Stimulated activated CD4-positive, alpha-beta T cell treated with anti-CD3 and anti-CD28 coated beads, Interleukin-4, amount 100 ng/mL, for 4 hours (primary cell): ENCODE data around the gene KCNB1.

ENCODE experiments used
- DNase-seq, 2 experiments: peaks; one replicate each; pipeline ENCODE4 v3.0.0-alpha.2; 2020

The KCNB1 gene

GRCh38 chr20:49466114-49466912 lies 16.2 kb downstream of the KCNB1 start:
- DNase-seq: no peak

- no peak for DNase-seq
Measured at GRCh38 chr20:49464556-49464955, 17.9 kb downstream of the KCNB1 start.

GRCh38 chr20:49462626-49463025 lies 19.8 kb downstream of the KCNB1 start:
- no peak for DNase-seq

- DNase-seq: no peak
Measured at GRCh38 chr20:49461894-49462620, 20.4 kb downstream of the KCNB1 start.

GRCh38 chr20:49460916-49461315 lies 21.6 kb downstream of the KCNB1 start:
- no peak for DNase-seq

GRCh38 chr20:49460131-49460530 lies 22.3 kb downstream of the KCNB1 start:
- DNase-seq: no peak

- no peak for DNase-seq
Measured at GRCh38 chr20:49459684-49460083, 22.8 kb downstream of the KCNB1 start.

GRCh38 chr20:49457444-49457843 lies 25.0 kb downstream of the KCNB1 start:
- no peak for DNase-seq

- no peak for DNase-seq
Measured at GRCh38 chr20:49456646-49457045, 25.8 kb downstream of the KCNB1 start.

- no peak for DNase-seq
Measured at GRCh38 chr20:49455691-49456090, 26.8 kb downstream of the KCNB1 start.

GRCh38 chr20:49452011-49452482 lies 30.4 kb downstream of the KCNB1 start:
- DNase-seq: no peak

- no peak for DNase-seq
Measured at GRCh38 chr20:49450281-49450721, 32.2 kb downstream of the KCNB1 start.

- no peak for DNase-seq
Measured at GRCh38 chr20:49448917-49449316, 33.6 kb downstream of the KCNB1 start.

GRCh38 chr20:49447946-49448809 lies 34.3 kb downstream of the KCNB1 start:
- DNase-seq: no peak

- DNase-seq: no peak
Measured at GRCh38 chr20:49447364-49447763, 35.1 kb downstream of the KCNB1 start.

- DNase-seq: no peak
Measured at GRCh38 chr20:49446808-49447207, 35.7 kb downstream of the KCNB1 start.

GRCh38 chr20:49446080-49446479 lies 36.4 kb downstream of the KCNB1 start:
- no peak for DNase-seq

GRCh38 chr20:49445176-49445575 lies 37.3 kb downstream of the KCNB1 start:
- DNase-seq: no peak

GRCh38 chr20:49444553-49444990 lies 37.9 kb downstream of the KCNB1 start:
- no peak for DNase-seq

GRCh38 chr20:49437057-49437456 lies 45.4 kb downstream of the KCNB1 start:
- DNase-seq: no peak

GRCh38 chr20:49435639-49436038 lies 46.8 kb downstream of the KCNB1 start:
- DNase-seq: no peak

- DNase-seq: no peak
Measured at GRCh38 chr20:49433333-49433732, 49.1 kb downstream of the KCNB1 start.

- DNase-seq: no peak
Measured at GRCh38 chr20:49432550-49432949, 49.9 kb downstream of the KCNB1 start.
